T-cell (primary cell): ENCODE measurements around the gene ELFN2. TPM values are rescaled to one million over a fixed set of nuclear protein-coding genes. Genes with fewer than 3 reads are reported as not detected.
A peak's percentile ranks its signal among the peaks of the same experiment; 100 is the strongest.

Experiments used
- ATAC-seq, 4 experiments: fragments of 200-7000 bp in 3 of 4; fragments of 150-1000 bp in 1 of 4; cut with Tn5 transposase; replicated peaks in 1 of 4; 1 replicate in 3 of 4; 2 replicates in 1 of 4; pipeline ENCODE4 v1.10.0; 2021; ENCODE audit warnings: moderate library complexity in 3 of 4, mild to moderate bottlenecking in 2 of 4, moderate number of reproducible peaks in 1 of 4
- CTCF ChIA-PET, 2 donors: fragments of 300-600 bp; sonication (Branson Sonifier 250); formaldehyde crosslinking; loops; one replicate each; lab custom pipeline; 2022; ENCODE audit warnings: antibody characterized with exemption in 2 of 2; lab: Charles Lee
- POLR2A ChIA-PET, 2 donors: fragments of 300-600 bp; sonication (Branson Sonifier 250); formaldehyde crosslinking; loops; one replicate each; lab custom pipeline; 2022; ENCODE audit warnings: antibody characterized with exemption in 2 of 2; lab: Charles Lee
- DNase-seq, 35 experiments: peaks; one replicate each; pipeline versions ENCODE4 v3.0.0 to v3.0.0-alpha.2; 2013 to 2023
- H3K27ac ChIP-seq: one replicate; pipeline ENCODE4 v1.5.1; 2013; ENCODE audit warnings: low read length
- H3K27me3 ChIP-seq, 2 experiments: replicated peaks in 1 of 2; 1 replicate in 1 of 2; 2 replicates in 1 of 2; pipeline versions ENCODE4 v1.6.1 to v1.7.0; 2013; ENCODE audit warnings: low read length in 1 of 2, mixed read lengths in 1 of 2; ENCODE audit not compliant: control insufficient read depth in 2 of 2, insufficient read depth in 2 of 2; ENCODE audit errors: extremely low read depth in 1 of 2
- H3K36me3 ChIP-seq, 2 donors: 1 replicate in 1 of 2; 2 replicates in 1 of 2; pipeline versions ENCODE4 v1.6.1 to v1.7.0; 2013; ENCODE audit warnings: low read length in 1 of 2; ENCODE audit not compliant: control insufficient read depth in 2 of 2, insufficient read depth in 1 of 2; ENCODE audit errors: extremely low read depth in 1 of 2
- H3K4me1 ChIP-seq, 2 experiments: 1 replicate in 1 of 2; 2 replicates in 1 of 2; pipeline versions ENCODE4 v1.6.1 to v1.7.0; 2013; ENCODE audit warnings: low read length in 2 of 2, mixed read lengths in 1 of 2; ENCODE audit not compliant: insufficient read depth in 2 of 2, control insufficient read depth in 1 of 2; ENCODE audit errors: extremely low read depth in 1 of 2
- H3K4me3 ChIP-seq, 2 donors: 1 replicate in 1 of 2; 2 replicates in 1 of 2; pipeline versions ENCODE4 v1.5.1 to v1.7.0; 2013; ENCODE audit warnings: mild to moderate bottlenecking in 2 of 2, low read length in 1 of 2, moderate library complexity in 1 of 2; ENCODE audit not compliant: control insufficient read depth in 1 of 2; ENCODE audit errors: extremely low read depth in 1 of 2
- H3K9me3 ChIP-seq: 2 replicates; pipeline ENCODE4 v1.7.0; 2013
- H3K27ac Mint-ChIP-seq, 2 donors: one replicate each; pipeline ENCODE4 v1.8.0; 2020 to 2021; ENCODE audit warnings: mild to moderate bottlenecking in 2 of 2, mixed read lengths in 2 of 2
- H3K27me3 Mint-ChIP-seq, 2 donors: one replicate each; pipeline ENCODE4 v1.8.0; 2021 to 2022; ENCODE audit warnings: mixed read lengths in 2 of 2
- H3K36me3 Mint-ChIP-seq: one replicate; pipeline ENCODE4 v1.8.0; 2021; ENCODE audit warnings: mixed read lengths
- H3K4me1 Mint-ChIP-seq, 3 donors: one replicate each; pipeline ENCODE4 v1.8.0; 2020 to 2022; ENCODE audit warnings: mixed read lengths in 3 of 3, mild to moderate bottlenecking in 1 of 3
- H3K4me3 Mint-ChIP-seq, 3 donors: one replicate each; pipeline ENCODE4 v1.8.0; 2020 to 2022; ENCODE audit warnings: mild to moderate bottlenecking in 3 of 3, mixed read lengths in 3 of 3, moderate library complexity in 3 of 3
- H3K9me3 Mint-ChIP-seq, 3 donors: one replicate each; pipeline ENCODE4 v1.8.0; 2020 to 2022; ENCODE audit warnings: mixed read lengths in 3 of 3
- WGBS: methylation state at CpG from one replicate; pipeline ENCODE4 v1.1.5; 2013; ENCODE audit warnings: missing lambda C conversion rate; ENCODE audit not compliant: insufficient coverage; 5-methylcytosine and 5-hydroxymethylcytosine counted together
- total RNA-seq, 35 experiments: library from RNA in 6 of 35; stranded (reverse) in 6 of 35; fragments of 120-200 nt in 1 of 35; gene quantifications; one replicate each; pipeline versions ENCODE4 v1.2.1 to v1.2.4 and lab custom pipeline; 2013 to 2026

ELFN2 gene
- total RNA-seq, 5 donors from 2014 or later (not counting 1 experiment from before 2014, with no cell fraction given), result 0.09 to 0.88 (median 0.70) TPM

GRCh38 chr22:37379722-37380121 is 47.6 kb downstream of the ELFN2 start:
- H3K4me1 Mint-ChIP-seq, result no peaks in the 10 kb centered on the region
- H3K4me3 Mint-ChIP-seq, result no peak overlapping the region
- H3K27ac Mint-ChIP-seq, result no peak overlapping the region
- Histone ChIP-seq H3K27ac (no peak overlapping the region), H3K27me3 (peaks cover 0 to 72% of the 10 kb centered on the region in 2 experiments), H3K36me3 (no peaks in the 10 kb centered on the region), H3K4me3 (no peak overlapping the region), H3K4me1 (no peaks in the 10 kb centered on the region), H3K9me3 (no peaks in the 10 kb centered on the region)
- H3K36me3 Mint-ChIP-seq, result no peaks in the 10 kb centered on the region
- ATAC-seq (no peak), DNase-seq (no peak)
- H3K9me3 Mint-ChIP-seq, result no peaks in the 10 kb centered on the region
- CTCF ChIA-PET, result no interaction called here
- POLR2A ChIA-PET, result no interaction called here
- WGBS, result 90% methylated on average over 3 of the region's 10 CpGs
- peaks cover 12 to 43% of the 10 kb centered on the region in 2 donors for H3K27me3 Mint-ChIP-seq

GRCh38 chr22:37379085-37379484 is 48.2 kb downstream of the ELFN2 start:
- no peak overlapping the region for H3K27ac ChIP-seq
- Mint-ChIP-seq H3K9me3 (no peaks in the 10 kb centered on the region), H3K4me3 (no peak overlapping the region), H3K36me3 (no peaks in the 10 kb centered on the region), H3K27ac (no peak overlapping the region), H3K27me3 (peaks cover 16 to 48% of the 10 kb centered on the region in 2 donors), H3K4me1 (no peaks in the 10 kb centered on the region)
- no peak overlapping the region for H3K4me3 ChIP-seq
- H3K9me3 ChIP-seq, result no peaks in the 10 kb centered on the region
- ChIA-PET POLR2A (no interaction called here), CTCF (no interaction called here)
- 21% methylated on average over 10 of the region's 13 CpGs for WGBS
- DNase-seq (no peak), ATAC-seq (peak in 1 of 4 experiments; percentile 4)
- H3K27me3 ChIP-seq, result peaks cover 0 to 75% of the 10 kb centered on the region in 2 experiments
- H3K4me1 ChIP-seq, result no peaks in the 10 kb centered on the region
- H3K36me3 ChIP-seq, result no peaks in the 10 kb centered on the region

GRCh38 chr22:37378642-37379058 is 48.6 kb downstream of the ELFN2 start:
- Histone ChIP-seq H3K9me3 (no peaks in the 10 kb centered on the region), H3K36me3 (no peaks in the 10 kb centered on the region), H3K4me3 (no peak overlapping the region), H3K27ac (no peak overlapping the region), H3K4me1 (no peaks in the 10 kb centered on the region), H3K27me3 (peaks cover 0 to 77% of the 10 kb centered on the region in 2 experiments)
- no peaks in the 10 kb centered on the region for H3K4me1 Mint-ChIP-seq
- H3K27ac Mint-ChIP-seq, result no peak overlapping the region
- ChIA-PET POLR2A (interaction anchor here in 1 of 2 donors (0.6 kb wide), 1 partner anchor 573 kb away, joined by 8 read pairs; no protein-coding TSS in a partner anchor), CTCF (no interaction called here)
- ATAC-seq (peak in 1 of 4 experiments; percentile 9), DNase-seq (no peak)
- no peaks in the 10 kb centered on the region for H3K36me3 Mint-ChIP-seq
- peaks cover 16 to 48% of the 10 kb centered on the region in 2 donors for H3K27me3 Mint-ChIP-seq
- H3K9me3 Mint-ChIP-seq, result no peaks in the 10 kb centered on the region
- no peak overlapping the region for H3K4me3 Mint-ChIP-seq
- 73% methylated on average over 9 of the region's 14 CpGs for WGBS

- ChIA-PET POLR2A (interaction anchor here in 1 of 2 donors (0.6 kb wide), 1 partner anchor 573 kb away, joined by 8 read pairs; no protein-coding TSS in a partner anchor), CTCF (no interaction called here)
- DNase-seq, result no peak
- H3K9me3 Mint-ChIP-seq, result no peaks in the 10 kb centered on the region
- no peak overlapping the region for H3K4me3 Mint-ChIP-seq
- Histone ChIP-seq H3K27ac (no peak overlapping the region), H3K4me1 (no peaks in the 10 kb centered on the region), H3K36me3 (no peaks in the 10 kb centered on the region), H3K27me3 (peaks cover 0 to 75% of the 10 kb centered on the region in 2 experiments), H3K4me3 (no peak overlapping the region), H3K9me3 (no peaks in the 10 kb centered on the region)
- WGBS, result 57% methylated on average over 11 of the region's 14 CpGs
- H3K36me3 Mint-ChIP-seq, result no peaks in the 10 kb centered on the region
- H3K27me3 Mint-ChIP-seq, result peaks cover 16 to 46% of the 10 kb centered on the region in 2 donors
- H3K4me1 Mint-ChIP-seq, result no peaks in the 10 kb centered on the region
- H3K27ac Mint-ChIP-seq, result no peak overlapping the region
- no peak for ATAC-seq
Measured at GRCh38 chr22:37377927-37378326, 49.4 kb downstream of the ELFN2 start.

- ATAC-seq, result no peak
Measured at GRCh38 chr22:37377138-37377537, 50.1 kb downstream of the ELFN2 start.

GRCh38 chr22:37376643-37377042 is 50.6 kb downstream of the ELFN2 start:
- WGBS, result 33% methylated on average over 3 of the region's 3 CpGs
- Histone ChIP-seq H3K27ac (no peak overlapping the region), H3K27me3 (peaks cover 0 to 86% of the 10 kb centered on the region in 2 experiments), H3K36me3 (no peaks in the 10 kb centered on the region), H3K4me3 (no peak overlapping the region), H3K4me1 (no peaks in the 10 kb centered on the region), H3K9me3 (no peaks in the 10 kb centered on the region)
- ChIA-PET POLR2A (no interaction called here), CTCF (no interaction called here)
- ATAC-seq, result no peak
- Mint-ChIP-seq H3K36me3 (no peaks in the 10 kb centered on the region), H3K9me3 (no peaks in the 10 kb centered on the region), H3K4me3 (no peak overlapping the region), H3K4me1 (no peaks in the 10 kb centered on the region), H3K27me3 (peaks cover 16 to 46% of the 10 kb centered on the region in 2 donors), H3K27ac (no peak overlapping the region)
- no peak for DNase-seq

More at GRCh38 chr22:37377138-37377537, 50.1 kb downstream of the ELFN2 start:
- H3K36me3 Mint-ChIP-seq, result no peaks in the 10 kb centered on the region
- POLR2A ChIA-PET, result no interaction called here
- H3K27me3 ChIP-seq, result peaks cover 0 to 81% of the 10 kb centered on the region in 2 experiments
- no CpG with 5 or more reads among the region's 3 CpGs for WGBS
- CTCF ChIA-PET, result no interaction called here
- no peak overlapping the region for H3K4me3 Mint-ChIP-seq
- no peak overlapping the region for H3K27ac ChIP-seq
- no peak overlapping the region for H3K4me3 ChIP-seq
- H3K4me1 ChIP-seq, result no peaks in the 10 kb centered on the region
- H3K27ac Mint-ChIP-seq, result no peak overlapping the region
- no peaks in the 10 kb centered on the region for H3K9me3 ChIP-seq
- H3K36me3 ChIP-seq, result no peaks in the 10 kb centered on the region
- DNase-seq, result no peak
- H3K9me3 Mint-ChIP-seq, result no peaks in the 10 kb centered on the region
- no peaks in the 10 kb centered on the region for H3K4me1 Mint-ChIP-seq
- H3K27me3 Mint-ChIP-seq, result peaks cover 16 to 46% of the 10 kb centered on the region in 2 donors
